ENCODE results near the gene GPC6.

GPC6 gene

DNA sequence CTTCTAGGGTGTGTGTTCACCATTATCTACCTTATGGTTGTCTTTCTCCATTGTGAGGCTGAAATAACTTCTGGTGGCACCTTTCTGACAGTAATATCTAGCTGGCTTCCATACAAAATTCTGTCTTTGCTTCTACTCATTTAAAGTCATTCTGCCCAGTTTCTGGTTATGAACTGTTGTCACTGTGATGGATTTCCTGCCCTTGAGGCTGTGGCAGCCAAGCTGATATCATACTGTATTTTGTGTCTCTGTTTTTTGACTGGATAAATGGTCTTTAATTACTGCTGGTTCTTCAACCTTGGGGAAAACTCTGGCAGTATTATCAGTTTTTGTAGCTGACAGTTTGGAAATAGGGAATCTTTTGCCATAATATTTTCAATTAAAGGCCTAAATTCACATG, 233.4 kb downstream of the GPC6 start:
- no peaks in the 10 kb centered on the region for H3K9me3 ChIP-seq (ENCODE audit: control insufficient read depth, insufficient read depth, low read length)
- no peaks in the 10 kb centered on the region; the same call in 1 of the 2 replicates for H3K4me1 ChIP-seq (ENCODE audit: control insufficient read depth, insufficient read depth, low read length)
- H3K27me3 ChIP-seq (ENCODE audit: control insufficient read depth, insufficient read depth, low read length): no peaks in the 10 kb centered on the region
- H3K36me3 ChIP-seq (ENCODE audit: control insufficient read depth, insufficient read depth, low read length): no peaks in the 10 kb centered on the region
- H3K4me3 ChIP-seq (ENCODE audit: low read length): no peak overlapping the region
- no peak for DNase-seq (ENCODE audit: low read depth, low spot score)
- H3K27ac ChIP-seq (ENCODE audit: low read length): no peak overlapping the region

DNA sequence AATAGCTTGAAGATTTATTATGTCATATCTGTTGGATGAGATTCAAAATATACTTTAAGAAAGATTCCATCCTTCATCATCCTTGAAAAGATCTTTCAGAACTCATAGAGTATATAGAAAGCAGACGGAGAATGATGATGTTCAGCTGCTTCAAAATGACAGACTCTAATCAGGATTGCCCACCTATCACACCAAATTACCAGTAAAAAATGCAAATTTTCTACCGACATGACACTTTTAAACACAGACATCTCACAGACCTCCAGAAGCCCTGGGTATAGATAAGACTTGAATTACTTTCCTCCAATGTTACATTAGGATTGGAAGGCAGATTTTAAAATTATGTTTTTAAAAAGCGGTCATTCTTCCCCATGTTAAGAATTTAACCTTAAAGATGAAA, 235.5 kb downstream of the GPC6 start:
- H3K9me3 ChIP-seq (ENCODE audit: control insufficient read depth, insufficient read depth, low read length): no peaks in the 10 kb centered on the region; the same call in 1 of the 2 replicates
- DNase-seq (ENCODE audit: low read depth, low spot score): no peak

DNA sequence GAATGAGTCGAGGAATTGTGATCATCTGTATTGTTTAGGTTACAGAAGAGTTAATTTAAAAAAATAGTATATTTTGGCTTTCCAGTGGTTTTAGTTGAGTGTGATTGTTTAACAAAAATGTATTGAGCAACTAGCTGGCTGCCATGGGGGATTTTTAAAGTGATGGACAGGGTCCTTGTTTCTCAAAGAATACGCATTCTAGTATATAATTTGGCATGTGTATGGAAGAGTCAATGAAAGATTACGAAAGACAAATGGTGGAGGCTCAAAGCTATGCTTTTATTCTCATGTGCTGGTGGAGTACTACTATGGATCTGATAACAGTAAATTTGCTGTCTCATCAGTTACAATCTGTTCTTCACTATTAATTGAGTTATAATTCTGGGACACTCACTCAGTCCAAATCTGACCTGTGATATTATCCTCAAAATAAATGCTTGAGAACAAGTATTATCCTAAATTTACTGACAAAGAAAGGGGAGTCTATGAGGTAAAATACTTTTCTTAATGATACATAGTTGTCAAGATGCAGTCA, 240.0 kb downstream of the GPC6 start:
- DNase-seq (ENCODE audit: low read depth, low spot score): no peak
- Histone ChIP-seq H3K36me3 (ENCODE audit: control insufficient read depth, insufficient read depth, low read length) (no peaks in the 10 kb centered on the region), H3K4me1 (ENCODE audit: control insufficient read depth, insufficient read depth, low read length) (no peaks in the 10 kb centered on the region), H3K27me3 (ENCODE audit: control insufficient read depth, insufficient read depth, low read length) (no peaks in the 10 kb centered on the region), H3K9me3 (ENCODE audit: control insufficient read depth, insufficient read depth, low read length) (no peaks in the 10 kb centered on the region; the same call in 1 of the 2 replicates), H3K27ac (ENCODE audit: low read length) (no peak overlapping the region), H3K4me3 (ENCODE audit: low read length) (no peak overlapping the region)
- WGBS (ENCODE audit: insufficient coverage, insufficient read length): 100% methylated on average over 1 of the region's 3 CpGs

More for the DNA sequence above, 235.5 kb downstream of the GPC6 start:
- H3K27ac ChIP-seq (ENCODE audit: low read length): no peak overlapping the region
- H3K36me3 ChIP-seq (ENCODE audit: control insufficient read depth, insufficient read depth, low read length): no peaks in the 10 kb centered on the region
- no peaks in the 10 kb centered on the region for H3K27me3 ChIP-seq (ENCODE audit: control insufficient read depth, insufficient read depth, low read length)
- no CpG with 5 or more reads among the region's 3 CpGs for WGBS (ENCODE audit: insufficient coverage, insufficient read length)
- no peaks in the 10 kb centered on the region; the same call in 1 of the 2 replicates for H3K4me1 ChIP-seq (ENCODE audit: control insufficient read depth, insufficient read depth, low read length)
- no peak overlapping the region for H3K4me3 ChIP-seq (ENCODE audit: low read length)

DNA sequence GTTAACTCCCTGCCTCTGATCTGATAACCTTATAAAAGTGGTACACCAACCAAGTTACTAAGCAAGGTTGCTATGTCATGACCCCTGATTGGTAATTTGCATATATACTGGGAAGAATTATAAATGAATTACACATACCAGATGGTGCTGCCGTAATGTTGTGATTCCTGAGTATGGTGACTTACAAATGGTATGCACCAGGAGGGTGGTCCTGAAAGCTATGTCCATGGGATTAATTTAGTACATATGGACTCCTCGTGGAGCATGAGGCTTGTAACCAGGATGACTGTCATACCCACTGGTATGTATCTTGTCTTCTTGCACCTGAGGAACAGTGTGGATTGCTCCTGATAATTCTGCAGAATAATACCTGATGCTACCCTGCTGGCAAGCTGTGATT, 240.6 kb downstream of the GPC6 start:
- WGBS (ENCODE audit: insufficient coverage, insufficient read length): no CpG with 5 or more reads among the region's 2 CpGs

DNA sequence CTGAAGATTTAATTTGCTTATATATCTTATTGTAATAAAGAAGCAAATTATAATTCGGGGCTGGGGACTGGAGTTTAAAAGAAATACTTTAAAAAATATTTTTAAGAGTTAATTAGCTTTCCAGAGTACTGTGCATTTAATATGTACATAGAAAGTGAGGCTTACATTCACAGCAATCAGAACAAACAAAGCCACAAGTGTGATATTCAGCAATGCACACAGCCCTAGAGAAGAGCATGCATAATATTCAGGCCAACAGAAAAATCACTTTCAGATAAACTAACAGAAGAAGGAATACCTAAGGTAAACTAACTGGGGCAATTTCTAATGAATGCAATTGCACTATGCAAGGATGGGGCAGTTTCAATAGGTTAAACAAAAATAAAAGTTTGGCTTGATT, 241.8 kb downstream of the GPC6 start:
- no peaks in the 10 kb centered on the region for H3K27me3 ChIP-seq (ENCODE audit: control insufficient read depth, insufficient read depth, low read length)
- no CpG with 5 or more reads among the region's 1 CpG for WGBS (ENCODE audit: insufficient coverage, insufficient read length)
- no peak for DNase-seq (ENCODE audit: low read depth, low spot score)
- H3K4me3 ChIP-seq (ENCODE audit: low read length): no peak overlapping the region
- H3K4me1 ChIP-seq (ENCODE audit: control insufficient read depth, insufficient read depth, low read length): no peaks in the 10 kb centered on the region
- no peaks in the 10 kb centered on the region for H3K36me3 ChIP-seq (ENCODE audit: control insufficient read depth, insufficient read depth, low read length)
- no peaks in the 10 kb centered on the region; the same call in 1 of the 2 replicates for H3K9me3 ChIP-seq (ENCODE audit: control insufficient read depth, insufficient read depth, low read length)
- H3K27ac ChIP-seq (ENCODE audit: low read length): no peak overlapping the region

More for the DNA sequence above, 240.6 kb downstream of the GPC6 start:
- H3K36me3 ChIP-seq (ENCODE audit: control insufficient read depth, insufficient read depth, low read length): no peaks in the 10 kb centered on the region
- no peak overlapping the region for H3K4me3 ChIP-seq (ENCODE audit: low read length)
- no peak overlapping the region for H3K27ac ChIP-seq (ENCODE audit: low read length)
- H3K27me3 ChIP-seq (ENCODE audit: control insufficient read depth, insufficient read depth, low read length): no peaks in the 10 kb centered on the region
- no peaks in the 10 kb centered on the region; the same call in 1 of the 2 replicates for H3K9me3 ChIP-seq (ENCODE audit: control insufficient read depth, insufficient read depth, low read length)
- H3K4me1 ChIP-seq (ENCODE audit: control insufficient read depth, insufficient read depth, low read length): no peaks in the 10 kb centered on the region
- DNase-seq (ENCODE audit: low read depth, low spot score): no peak

DNA sequence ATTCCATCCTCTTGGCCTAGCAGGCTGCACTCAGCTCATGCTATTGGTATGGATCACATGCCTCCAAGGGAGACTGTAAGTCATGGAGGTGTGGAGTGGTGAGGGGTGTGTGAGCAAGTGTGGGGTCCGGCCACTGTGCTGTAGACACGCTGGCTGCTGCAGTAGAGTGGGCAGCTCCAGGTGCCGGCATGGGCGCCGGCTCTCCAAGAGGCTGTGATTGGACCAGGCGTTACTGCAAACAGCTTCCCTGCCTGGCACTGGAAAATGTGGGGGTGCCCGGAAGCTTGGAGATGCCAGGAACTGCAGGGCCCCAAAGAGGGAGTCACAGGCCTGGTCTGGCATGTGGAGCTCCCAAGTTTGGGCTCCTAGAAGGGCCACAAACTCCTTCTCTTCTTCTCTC, 245.7 kb downstream of the GPC6 start:
- Histone ChIP-seq H3K4me3 (ENCODE audit: low read length) (no peak overlapping the region), H3K4me1 (ENCODE audit: control insufficient read depth, insufficient read depth, low read length) (no peaks in the 10 kb centered on the region), H3K36me3 (ENCODE audit: control insufficient read depth, insufficient read depth, low read length) (no peaks in the 10 kb centered on the region), H3K27me3 (ENCODE audit: control insufficient read depth, insufficient read depth, low read length) (no peaks in the 10 kb centered on the region), H3K9me3 (ENCODE audit: control insufficient read depth, insufficient read depth, low read length) (no peaks in the 10 kb centered on the region), H3K27ac (ENCODE audit: low read length) (no peak overlapping the region)
- no peak for DNase-seq (ENCODE audit: low read depth, low spot score)
- no CpG with 5 or more reads among the region's 7 CpGs for whole genome bisulfite sequencing (ENCODE audit: insufficient coverage, insufficient read length)

DNA sequence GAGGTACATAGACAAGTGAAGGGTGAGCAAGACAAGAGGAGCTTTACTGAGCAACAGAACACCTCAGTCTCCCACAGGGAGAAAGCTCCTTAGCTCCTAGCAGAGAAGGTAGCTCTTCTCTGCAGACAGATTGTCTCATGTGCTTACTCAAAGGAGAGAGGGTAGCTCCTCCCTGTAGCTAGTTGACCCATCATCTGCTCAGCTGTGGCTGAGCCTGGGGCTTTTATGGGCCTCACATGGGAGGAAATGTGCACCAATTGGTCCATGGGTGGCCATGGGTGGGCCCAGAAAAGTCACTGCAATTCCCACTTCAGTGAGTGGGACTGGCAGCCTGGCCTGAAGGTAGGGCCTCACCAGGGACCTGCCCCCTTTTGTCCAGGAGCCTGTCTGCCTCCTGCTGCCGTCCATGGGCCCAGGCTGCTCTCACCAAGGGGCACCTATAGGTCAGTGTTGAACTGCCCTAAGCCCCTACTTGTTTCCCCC, 246.2 kb downstream of the GPC6 start:
- no peak for DNase-seq (ENCODE audit: low read depth, low spot score)
- no peaks in the 10 kb centered on the region for H3K36me3 ChIP-seq (ENCODE audit: control insufficient read depth, insufficient read depth, low read length)
- no peaks in the 10 kb centered on the region for H3K27me3 ChIP-seq (ENCODE audit: control insufficient read depth, insufficient read depth, low read length)
- H3K27ac ChIP-seq (ENCODE audit: low read length): no peak overlapping the region
- H3K9me3 ChIP-seq (ENCODE audit: control insufficient read depth, insufficient read depth, low read length): no peaks in the 10 kb centered on the region
- no peak overlapping the region for H3K4me3 ChIP-seq (ENCODE audit: low read length)
- WGBS (ENCODE audit: insufficient coverage, insufficient read length): no CpG with 5 or more reads among the region's 1 CpG
- H3K4me1 ChIP-seq (ENCODE audit: control insufficient read depth, insufficient read depth, low read length): no peaks in the 10 kb centered on the region

DNA sequence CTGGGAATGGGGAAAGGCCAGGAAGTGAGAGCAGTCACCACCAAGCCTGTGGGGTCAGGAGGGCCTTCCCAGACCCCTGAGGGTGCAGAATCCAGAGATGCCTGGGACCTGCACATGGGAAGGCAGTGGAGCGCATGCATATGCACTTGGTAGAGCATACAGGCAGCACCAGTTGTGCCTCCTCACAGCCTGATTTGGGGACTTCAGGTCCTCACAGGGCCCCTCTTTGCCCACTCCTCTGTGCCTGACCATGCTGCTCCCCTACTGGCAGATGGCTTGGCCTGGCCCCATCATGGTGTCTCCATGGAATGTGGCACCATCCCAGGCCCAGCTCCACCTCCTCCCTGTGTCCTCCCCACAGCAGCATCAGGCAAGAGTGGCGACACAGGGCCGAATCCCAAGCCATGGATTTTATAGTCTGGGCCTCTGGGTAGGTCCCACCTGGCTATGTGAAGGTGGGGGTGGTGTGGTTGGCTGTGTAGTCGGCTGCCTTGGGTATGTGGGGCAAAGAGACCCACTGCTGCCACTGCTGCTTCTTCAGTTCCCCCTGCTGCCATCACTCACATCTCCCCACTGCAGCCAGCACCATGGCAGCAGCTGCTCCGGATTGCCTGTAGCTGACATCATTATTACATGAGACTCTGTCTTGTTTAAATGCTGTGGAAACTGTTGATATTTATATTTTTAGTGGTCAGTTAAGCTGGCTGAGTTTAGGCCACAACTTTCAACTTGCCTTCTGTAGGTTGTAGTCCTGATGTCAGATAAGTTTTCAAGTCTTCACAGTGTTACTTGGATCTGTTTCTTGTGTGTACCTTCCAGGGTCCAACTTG, 247.0 kb downstream of the GPC6 start:
- no CpG with 5 or more reads among the region's 5 CpGs for WGBS (ENCODE audit: insufficient coverage, insufficient read length)
- H3K4me3 ChIP-seq (ENCODE audit: low read length): no peak overlapping the region
- no peaks in the 10 kb centered on the region for H3K27me3 ChIP-seq (ENCODE audit: control insufficient read depth, insufficient read depth, low read length)
- no peak for DNase-seq (ENCODE audit: low read depth, low spot score)
- H3K27ac ChIP-seq (ENCODE audit: low read length): no peak overlapping the region
- H3K9me3 ChIP-seq (ENCODE audit: control insufficient read depth, insufficient read depth, low read length): no peaks in the 10 kb centered on the region
- no peaks in the 10 kb centered on the region for H3K36me3 ChIP-seq (ENCODE audit: control insufficient read depth, insufficient read depth, low read length)
- H3K4me1 ChIP-seq (ENCODE audit: control insufficient read depth, insufficient read depth, low read length): no peaks in the 10 kb centered on the region

DNA sequence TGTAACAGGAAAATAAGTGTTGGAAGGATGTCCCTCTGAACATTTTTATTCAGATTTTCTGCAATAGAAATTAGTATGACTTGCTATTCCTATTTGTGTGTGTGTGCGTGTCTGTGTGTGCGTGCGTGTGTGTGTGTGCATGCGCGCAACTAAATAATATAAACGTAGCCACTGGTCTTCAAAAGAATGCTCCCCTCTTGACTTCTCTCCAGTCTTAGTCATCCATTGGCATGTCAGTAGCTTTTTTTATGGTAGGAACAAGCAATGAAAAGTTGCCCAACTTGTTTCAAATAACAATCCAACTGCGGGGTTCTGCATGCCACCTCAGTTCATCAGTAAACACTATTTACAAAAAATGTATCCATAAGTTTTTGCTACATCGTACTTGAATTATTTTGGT, 249.6 kb downstream of the GPC6 start:
- no peaks in the 10 kb centered on the region for H3K9me3 ChIP-seq (ENCODE audit: control insufficient read depth, insufficient read depth, low read length)
- no peaks in the 10 kb centered on the region for H3K27me3 ChIP-seq (ENCODE audit: control insufficient read depth, insufficient read depth, low read length)
- H3K36me3 ChIP-seq (ENCODE audit: control insufficient read depth, insufficient read depth, low read length): no peaks in the 10 kb centered on the region
- H3K27ac ChIP-seq (ENCODE audit: low read length): no peak overlapping the region
- no peaks in the 10 kb centered on the region for H3K4me1 ChIP-seq (ENCODE audit: control insufficient read depth, insufficient read depth, low read length)
- DNase-seq (ENCODE audit: low read depth, low spot score): no peak
- H3K4me3 ChIP-seq (ENCODE audit: low read length): no peak overlapping the region
- WGBS (ENCODE audit: insufficient coverage, insufficient read length): no CpG with 5 or more reads among the region's 8 CpGs

DNA sequence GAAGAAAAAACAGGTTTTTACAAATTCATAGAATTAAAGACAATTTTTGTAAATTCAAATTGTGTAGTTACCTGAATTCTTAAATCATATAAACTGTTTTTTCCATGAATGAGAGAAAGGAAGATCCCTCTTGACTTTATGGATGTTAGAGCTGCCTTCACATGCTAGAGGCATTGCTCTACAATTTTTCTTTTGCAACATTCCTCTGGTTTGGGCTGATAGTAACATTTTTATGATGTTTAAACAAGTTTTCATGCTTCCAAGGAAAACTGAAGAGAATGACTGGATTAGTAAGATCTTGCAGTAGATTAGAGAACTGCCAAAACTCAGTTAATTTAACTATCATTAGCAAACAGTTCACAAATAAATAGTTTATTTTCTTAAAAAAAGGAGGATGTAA, 250.6 kb downstream of the GPC6 start:
- no peaks in the 10 kb centered on the region for H3K4me1 ChIP-seq (ENCODE audit: control insufficient read depth, insufficient read depth, low read length)
- no peaks in the 10 kb centered on the region for H3K27me3 ChIP-seq (ENCODE audit: control insufficient read depth, insufficient read depth, low read length)
- no peak for DNase-seq (ENCODE audit: low read depth, low spot score)

More for the DNA sequence above, 250.6 kb downstream of the GPC6 start:
- H3K4me3 ChIP-seq (ENCODE audit: low read length): no peak overlapping the region
- H3K36me3 ChIP-seq (ENCODE audit: control insufficient read depth, insufficient read depth, low read length): no peaks in the 10 kb centered on the region
- H3K9me3 ChIP-seq (ENCODE audit: control insufficient read depth, insufficient read depth, low read length): no peaks in the 10 kb centered on the region
- H3K27ac ChIP-seq (ENCODE audit: low read length): no peak overlapping the region

Data from iPS DF 6.9 (cell line).